Thoracic aorta (tissue), 2 donors: ENCODE results near the gene TPGS1. TPM values are rescaled to one million over a fixed set of nuclear protein-coding genes. Genes with fewer than 3 reads are reported as not detected.
"Not testable (repeated sequence)": the region's sequence is repeated elsewhere in the genome, so short reads cannot be mapped to it uniquely, and the experiment has no call there.

ENCODE experiments used
- ATAC-seq: fragments of 150-250 bp; one replicate; pipeline ENCODE4 v1.8.0; 2017; ENCODE audit warnings: low read depth; ENCODE audit not compliant: insufficient number of reproducible peaks, low FRiP score
- DNase-seq: peaks from one replicate; pipeline ENCODE4 v3.0.0-alpha.2; 2020; ENCODE audit warnings: low spot score
- H3K27ac ChIP-seq, 2 donors: fragments of 200-600 bp; sonication (generic); 1 replicate in 1 of 2; 2 replicates in 1 of 2; pipeline ENCODE4 v1.5.1; 2016; ENCODE audit warnings: mild to moderate bottlenecking in 2 of 2, moderate library complexity in 2 of 2
- H3K27me3 ChIP-seq: fragments of 200-600 bp; sonication (generic); replicated peaks from 2 replicates; pipeline ENCODE4 v1.6.0; 2016; ENCODE audit warnings: mild to moderate bottlenecking; ENCODE audit not compliant: insufficient read depth
- H3K36me3 ChIP-seq: fragments of 200-600 bp; sonication (generic); one replicate; pipeline ENCODE4 v1.5.1; 2016
- H3K4me1 ChIP-seq, 2 donors: fragments of 200-600 bp; sonication (generic); 1 replicate in 1 of 2; 2 replicates in 1 of 2; pipeline versions ENCODE4 v1.5.1 to v1.6.0; 2016; ENCODE audit warnings: low read depth in 2 of 2, mild to moderate bottlenecking in 1 of 2; ENCODE audit not compliant: control insufficient read depth in 1 of 2
- H3K4me3 ChIP-seq: fragments of 200-600 bp; sonication (generic); 2 replicates; pipeline ENCODE4 v1.5.1; 2016; ENCODE audit warnings: mild to moderate bottlenecking
- H3K9me3 ChIP-seq: fragments of 200-600 bp; sonication (generic); 2 replicates; pipeline ENCODE4 v1.5.1; 2016
- CTCF ChIP-seq: fragments of 200-600 bp; sonication (generic); IDR thresholded peaks from one replicate; pipeline ENCODE4 v1.5.1; 2019; ENCODE audit warnings: antibody characterized with exemption
- total RNA-seq, 2 donors: library from RNA; depleted of rRNA; stranded (reverse); fragments of >200 nt; gene quantifications; one replicate each; pipeline versions ENCODE4 v1.1.0 to v1.2.3, GENCODE V29; 2016

TPGS1 gene
- total RNA-seq, 2 donors from 2014 or later: 34.1 to 94.1 TPM

GRCh38 chr19:478976-479375 is 28.3 kb upstream of the TPGS1 start:
- H3K4me1 ChIP-seq: peaks cover 0 to 6% of the 10 kb centered on the region in 2 donors
- DNase-seq (no peak), ATAC-seq (no peak)
- no peak overlapping the region for H3K4me3 ChIP-seq
- H3K36me3 ChIP-seq: no peaks in the 10 kb centered on the region
- no peak for TF ChIP-seq CTCF
- no peaks in the 10 kb centered on the region for H3K9me3 ChIP-seq
- no peaks in the 10 kb centered on the region for H3K27me3 ChIP-seq
- H3K27ac ChIP-seq: no peak overlapping the region

GRCh38 chr19:480016-480855 is 27.1 kb upstream of the TPGS1 start:
- DNase-seq (peak; percentile 38), ATAC-seq (no peak)
- peak; percentile 42 for TF ChIP-seq CTCF
- Histone ChIP-seq H3K27me3 (no peaks in the 10 kb centered on the region), H3K27ac (no peak overlapping the region), H3K36me3 (no peaks in the 10 kb centered on the region), H3K4me3 (peak overlapping the region; percentile 49), H3K4me1 (peaks cover 0 to 6% of the 10 kb centered on the region in 2 donors), H3K9me3 (no peaks in the 10 kb centered on the region)

GRCh38 chr19:481100-481499 is 26.2 kb upstream of the TPGS1 start:
- ATAC-seq, H3K36me3 ChIP-seq, H3K27ac ChIP-seq, H3K9me3 ChIP-seq, DNase-seq, H3K27me3 ChIP-seq, H3K4me1 ChIP-seq, H3K4me3 ChIP-seq: not testable (repeated sequence)

GRCh38 chr19:482186-483041 is 24.9 kb upstream of the TPGS1 start:
- TF ChIP-seq CTCF: no peak
- H3K4me1 ChIP-seq: peaks cover 0 to 6% of the 10 kb centered on the region in 2 donors
- no peaks in the 10 kb centered on the region for H3K9me3 ChIP-seq
- H3K27me3 ChIP-seq: no peaks in the 10 kb centered on the region
- no peaks in the 10 kb centered on the region for H3K36me3 ChIP-seq
- DNase-seq: no peak
- H3K27ac ChIP-seq: no peak overlapping the region
- no peak overlapping the region for H3K4me3 ChIP-seq
- ATAC-seq: no peak

- Histone ChIP-seq H3K9me3 (no peaks in the 10 kb centered on the region), H3K36me3 (no peaks in the 10 kb centered on the region), H3K27ac (no peak overlapping the region), H3K4me1 (peaks cover 0 to 6% of the 10 kb centered on the region in 2 donors), H3K4me3 (no peak overlapping the region), H3K27me3 (no peaks in the 10 kb centered on the region)
- DNase-seq: no peak
- no peak for TF ChIP-seq CTCF
- ATAC-seq: no peak
Measured at GRCh38 chr19:483332-484072, 23.8 kb upstream of the TPGS1 start.
